Stimulated activated naive CD8-positive, alpha-beta T cell treated with anti-CD3 and anti-CD28 coated beads, Interleukin-15, amount 100 ng/mL, for 72 hours (primary cell): Measurements from ENCODE around the gene MPPED2.

Experiments
- ATAC-seq: fragments of 150-1000 bp; cut with Tn5 transposase; 2 replicates; pipeline ENCODE4 v1.10.0; 2021; ENCODE audit warnings: mild to moderate bottlenecking, moderate library complexity
- DNase-seq, 2 donors: peaks; one replicate each; pipeline ENCODE4 v3.0.0; 2021 to 2022
- H3K27ac Mint-ChIP-seq, 2 donors: one replicate each; pipeline ENCODE4 v1.8.0; 2022; ENCODE audit warnings: mild to moderate bottlenecking in 2 of 2, mixed read lengths in 2 of 2, moderate library complexity in 2 of 2
- H3K27me3 Mint-ChIP-seq: one replicate; pipeline ENCODE4 v1.8.0; 2022; ENCODE audit warnings: mixed read lengths
- H3K4me1 Mint-ChIP-seq: one replicate; pipeline ENCODE4 v1.8.0; 2022; ENCODE audit warnings: mild to moderate bottlenecking, mixed read lengths
- H3K4me3 Mint-ChIP-seq, 2 donors: one replicate each; pipeline ENCODE4 v1.8.0; 2022; ENCODE audit warnings: mild to moderate bottlenecking in 2 of 2, mixed read lengths in 2 of 2, moderate library complexity in 1 of 2
- H3K9me3 Mint-ChIP-seq, 2 donors: one replicate each; pipeline ENCODE4 v1.8.0; 2022; ENCODE audit warnings: mixed read lengths in 2 of 2

MPPED2 gene

GRCh38 chr11:30445056-30445455 lies 141.1 kb downstream of the MPPED2 start:
- no peak overlapping the region for H3K4me3 Mint-ChIP-seq
- H3K27me3 Mint-ChIP-seq = peaks cover 8% of the 10 kb centered on the region
- ATAC-seq (no peak), DNase-seq (no peak)
- H3K9me3 Mint-ChIP-seq = no peaks in the 10 kb centered on the region
- H3K27ac Mint-ChIP-seq = no peak overlapping the region
- H3K4me1 Mint-ChIP-seq = no peaks in the 10 kb centered on the region

- no peak overlapping the region for H3K27ac Mint-ChIP-seq
- DNase-seq (no peak), ATAC-seq (no peak)
- peaks cover 19% of the 10 kb centered on the region for H3K27me3 Mint-ChIP-seq
- H3K4me3 Mint-ChIP-seq = no peak overlapping the region
- no peaks in the 10 kb centered on the region for H3K9me3 Mint-ChIP-seq
- H3K4me1 Mint-ChIP-seq = no peaks in the 10 kb centered on the region
Observed at GRCh38 chr11:30440510-30440909, 145.6 kb downstream of the MPPED2 start.

- ATAC-seq = no peak
- H3K27ac Mint-ChIP-seq = no peak overlapping the region
- DNase-seq = no peak
- H3K4me3 Mint-ChIP-seq = no peak overlapping the region
- no peaks in the 10 kb centered on the region for H3K9me3 Mint-ChIP-seq
- peaks cover 19% of the 10 kb centered on the region for H3K27me3 Mint-ChIP-seq
- no peaks in the 10 kb centered on the region for H3K4me1 Mint-ChIP-seq
Observed at GRCh38 chr11:30436801-30437200, 149.4 kb downstream of the MPPED2 start.

GRCh38 chr11:30435488-30435887 lies 150.7 kb downstream of the MPPED2 start:
- no peak for DNase-seq
- no peaks in the 10 kb centered on the region for H3K9me3 Mint-ChIP-seq
- ATAC-seq = no peak
- H3K27ac Mint-ChIP-seq = no peak overlapping the region
- peaks cover 19% of the 10 kb centered on the region for H3K27me3 Mint-ChIP-seq
- no peak overlapping the region for H3K4me3 Mint-ChIP-seq
- no peaks in the 10 kb centered on the region for H3K4me1 Mint-ChIP-seq

- Mint-ChIP-seq H3K9me3 (no peaks in the 10 kb centered on the region), H3K4me1 (no peaks in the 10 kb centered on the region), H3K27ac (no peak overlapping the region), H3K4me3 (no peak overlapping the region), H3K27me3 (peaks cover 19% of the 10 kb centered on the region)
- DNase-seq (no peak), ATAC-seq (no peak)
Observed at GRCh38 chr11:30434901-30435300, 151.3 kb downstream of the MPPED2 start.

GRCh38 chr11:30433831-30434230 lies 152.3 kb downstream of the MPPED2 start:
- Mint-ChIP-seq H3K27me3 (peaks cover 16% of the 10 kb centered on the region), H3K27ac (no peak overlapping the region), H3K4me3 (no peak overlapping the region), H3K4me1 (no peaks in the 10 kb centered on the region), H3K9me3 (no peaks in the 10 kb centered on the region)
- no peak for DNase-seq
- no peak for ATAC-seq

- ATAC-seq (no peak), DNase-seq (no peak)
- Mint-ChIP-seq H3K27me3 (peaks cover 7% of the 10 kb centered on the region), H3K27ac (no peak overlapping the region), H3K4me1 (no peaks in the 10 kb centered on the region), H3K9me3 (no peaks in the 10 kb centered on the region), H3K4me3 (no peak overlapping the region)
Observed at GRCh38 chr11:30432716-30433115, 153.4 kb downstream of the MPPED2 start.

- Mint-ChIP-seq H3K9me3 (no peaks in the 10 kb centered on the region), H3K4me3 (no peak overlapping the region), H3K4me1 (no peaks in the 10 kb centered on the region), H3K27ac (no peak overlapping the region), H3K27me3 (peaks cover 2% of the 10 kb centered on the region)
- ATAC-seq (no peak), DNase-seq (no peak)
Observed at GRCh38 chr11:30432178-30432577, 154.0 kb downstream of the MPPED2 start.

GRCh38 chr11:30431127-30431814 lies 154.9 kb downstream of the MPPED2 start:
- no peak overlapping the region for H3K4me3 Mint-ChIP-seq
- H3K27me3 Mint-ChIP-seq = no peaks in the 10 kb centered on the region
- ATAC-seq (no peak), DNase-seq (no peak)
- no peak overlapping the region for H3K27ac Mint-ChIP-seq
- H3K4me1 Mint-ChIP-seq = no peaks in the 10 kb centered on the region
- no peaks in the 10 kb centered on the region for H3K9me3 Mint-ChIP-seq

- Mint-ChIP-seq H3K27me3 (no peaks in the 10 kb centered on the region), H3K9me3 (no peaks in the 10 kb centered on the region), H3K4me3 (no peak overlapping the region), H3K4me1 (no peaks in the 10 kb centered on the region), H3K27ac (no peak overlapping the region)
- no peak for DNase-seq
- no peak for ATAC-seq
Observed at GRCh38 chr11:30429550-30429949, 156.6 kb downstream of the MPPED2 start.

- DNase-seq (no peak), ATAC-seq (no peak)
- no peaks in the 10 kb centered on the region for H3K4me1 Mint-ChIP-seq
- H3K27me3 Mint-ChIP-seq = no peaks in the 10 kb centered on the region
- H3K27ac Mint-ChIP-seq = no peak overlapping the region
- no peaks in the 10 kb centered on the region for H3K9me3 Mint-ChIP-seq
- H3K4me3 Mint-ChIP-seq = no peak overlapping the region
Observed at GRCh38 chr11:30426781-30427180, 159.4 kb downstream of the MPPED2 start.

GRCh38 chr11:30424844-30425243 lies 161.3 kb downstream of the MPPED2 start:
- no peak for DNase-seq
- Mint-ChIP-seq H3K27me3 (no peaks in the 10 kb centered on the region), H3K4me3 (no peak overlapping the region), H3K27ac (no peak overlapping the region), H3K4me1 (no peaks in the 10 kb centered on the region), H3K9me3 (no peaks in the 10 kb centered on the region)
- ATAC-seq = no peak

- DNase-seq = no peak
- no peak for ATAC-seq
- H3K4me1 Mint-ChIP-seq = no peaks in the 10 kb centered on the region
- no peaks in the 10 kb centered on the region for H3K9me3 Mint-ChIP-seq
- H3K4me3 Mint-ChIP-seq = no peak overlapping the region
- H3K27me3 Mint-ChIP-seq = no peaks in the 10 kb centered on the region
- no peak overlapping the region for H3K27ac Mint-ChIP-seq
Observed at GRCh38 chr11:30424321-30424720, 161.8 kb downstream of the MPPED2 start.

- no peaks in the 10 kb centered on the region for H3K27me3 Mint-ChIP-seq
- ATAC-seq = no peak
- no peaks in the 10 kb centered on the region for H3K9me3 Mint-ChIP-seq
- no peak overlapping the region for H3K4me3 Mint-ChIP-seq
- no peak for DNase-seq
- no peak overlapping the region for H3K27ac Mint-ChIP-seq
- no peaks in the 10 kb centered on the region for H3K4me1 Mint-ChIP-seq
Observed at GRCh38 chr11:30423886-30424285, 162.3 kb downstream of the MPPED2 start.

- ATAC-seq = no peak
- Mint-ChIP-seq H3K27me3 (no peaks in the 10 kb centered on the region), H3K4me1 (no peaks in the 10 kb centered on the region), H3K9me3 (no peaks in the 10 kb centered on the region), H3K27ac (no peak overlapping the region), H3K4me3 (no peak overlapping the region)
- no peak for DNase-seq
Observed at GRCh38 chr11:30423279-30423648, 162.9 kb downstream of the MPPED2 start.

- peaks cover 3% of the 10 kb centered on the region for H3K27me3 Mint-ChIP-seq
- ATAC-seq = no peak
- DNase-seq = no peak
- no peaks in the 10 kb centered on the region for H3K9me3 Mint-ChIP-seq
- no peak overlapping the region for H3K27ac Mint-ChIP-seq
- H3K4me1 Mint-ChIP-seq = no peaks in the 10 kb centered on the region
- H3K4me3 Mint-ChIP-seq = no peak overlapping the region
Observed at GRCh38 chr11:30422447-30423278, 163.5 kb downstream of the MPPED2 start.
